ENCODE measurements around the gene KRT86. TPM values are rescaled to one million over a fixed set of nuclear protein-coding genes. Genes with fewer than 3 reads are reported as not detected.
"Not testable (repeated sequence)": the region's sequence is repeated elsewhere in the genome, so short reads cannot be mapped to it uniquely, and the experiment has no call there.

KRT86 gene
- polyA plus RNA-seq, 2 of the 4 experiments (the other 2 are of a cell fraction) = 23.5 to 378 TPM

DNA sequence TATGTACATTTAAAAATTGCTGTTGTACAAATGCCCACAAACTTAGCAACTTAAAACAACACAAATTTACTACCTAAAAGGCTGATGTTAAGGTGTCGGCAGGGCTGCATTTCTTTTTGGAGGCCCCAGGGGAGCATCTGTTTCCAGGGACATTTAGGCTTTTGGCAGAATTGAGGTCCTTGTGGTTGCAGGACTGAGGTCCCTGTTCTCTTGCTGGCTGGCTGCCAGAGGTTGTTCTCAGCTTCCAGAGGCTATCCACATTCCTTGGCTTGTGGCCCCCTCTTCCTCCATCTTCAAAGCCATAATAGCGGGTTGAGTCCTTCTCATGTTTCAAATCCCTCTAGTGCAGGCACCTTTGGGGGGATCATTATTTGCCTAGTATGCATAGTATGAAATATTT is 69.1 kb downstream of the KRT86 start (continued):
- TF ChIP-seq PBX3 (IDR thresholded peaks at IDR 0.05) (no peak), RFX5 (IDR thresholded peaks at IDR 0.05) (no peak), RNF2 (IDR thresholded peaks at IDR 0.05; ENCODE audit: borderline replicate concordance, low read depth) (no peak), NPAS2 (CRISPR knock-in tag; IDR thresholded peaks at IDR 0.05; ENCODE audit: borderline replicate concordance) (no peak)
- TF ChIP-seq, protein P1, sequence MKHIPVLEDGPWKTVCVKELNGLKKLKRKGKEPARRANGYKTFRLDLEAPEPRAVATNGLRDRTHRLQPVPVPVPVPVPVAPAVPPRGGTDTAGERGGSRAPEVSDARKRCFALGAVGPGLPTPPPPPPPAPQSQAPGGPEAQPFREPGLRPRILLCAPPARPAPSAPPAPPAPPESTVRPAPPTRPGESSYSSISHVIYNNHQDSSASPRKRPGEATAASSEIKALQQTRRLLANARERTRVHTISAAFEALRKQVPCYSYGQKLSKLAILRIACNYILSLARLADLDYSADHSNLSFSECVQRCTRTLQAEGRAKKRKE (CRISPR knock-in tag; IDR thresholded peaks at IDR 0.05; ENCODE audit: low read depth) = no peak

- POLR2A ChIA-PET = interaction anchor here (0.6 kb wide), 1 partner anchor 39 kb away, joined by 3 read pairs; no protein-coding TSS in a partner anchor
- no peak overlapping the region for H3K27ac ChIP-seq
- CTCF ChIA-PET = interaction anchor here (1.2 to 3.0 kb wide), 8 partner anchors 11 to 536 kb away, joined by 3 to 28 read pairs (median 7); no protein-coding TSS in a partner anchor
- ATAC-seq (no peak), FAIRE-seq (no peak), DNase-seq (ENCODE audit: low read depth in 1 of 2, low spot score in 1 of 2) (no peak)
- WGBS (ENCODE audit: missing lambda C conversion rate) = 95% methylated on average over 12 of the region's 12 CpGs
- H3K4me1 ChIP-seq = peaks cover 17% of the 10 kb centered on the region
- H3K9me3 ChIP-seq = peaks cover 11% of the 10 kb centered on the region
- H3K4me3 ChIP-seq = no peak overlapping the region
- no peak overlapping the region for H3K4me2 ChIP-seq
- TF ChIP-seq ZNF302 (CRISPR knock-in tag; IDR thresholded peaks at IDR 0.05) (no peak), ZC3H11A (IDR thresholded peaks at IDR 0.05) (no peak), CBX2 (IDR thresholded peaks at IDR 0.05; ENCODE audit: borderline replicate concordance, low read depth) (no peak)
- TF ChIP-seq, protein P2, sequence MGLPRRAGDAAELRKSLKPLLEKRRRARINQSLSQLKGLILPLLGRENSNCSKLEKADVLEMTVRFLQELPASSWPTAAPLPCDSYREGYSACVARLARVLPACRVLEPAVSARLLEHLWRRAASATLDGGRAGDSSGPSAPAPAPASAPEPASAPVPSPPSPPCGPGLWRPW (IDR thresholded peaks at IDR 0.05) = no peak
- TF ChIP-seq, protein P3, sequence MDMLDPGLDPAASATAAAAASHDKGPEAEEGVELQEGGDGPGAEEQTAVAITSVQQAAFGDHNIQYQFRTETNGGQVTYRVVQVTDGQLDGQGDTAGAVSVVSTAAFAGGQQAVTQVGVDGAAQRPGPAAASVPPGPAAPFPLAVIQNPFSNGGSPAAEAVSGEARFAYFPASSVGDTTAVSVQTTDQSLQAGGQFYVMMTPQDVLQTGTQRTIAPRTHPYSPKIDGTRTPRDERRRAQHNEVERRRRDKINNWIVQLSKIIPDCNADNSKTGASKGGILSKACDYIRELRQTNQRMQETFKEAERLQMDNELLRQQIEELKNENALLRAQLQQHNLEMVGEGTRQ (IDR thresholded peaks at IDR 0.05) = no peak
Measured at GRCh38 chr12:52344111-52344510, 69.7 kb downstream of the KRT86 start.

GRCh38 chr12:52345041-52345440 is 70.6 kb downstream of the KRT86 start:
- H3K4me3 ChIP-seq; ATAC-seq; FAIRE-seq; POLR2A ChIA-PET; DNase-seq (ENCODE audit: low read depth in 1 of 2, low spot score in 1 of 2): not testable (repeated sequence)
- Histone ChIP-seq H3K9me3 (peaks cover 11% of the 10 kb centered on the region), H3K27ac (peak overlapping the region; percentile 4 to 53; a peak in 3 of 6 replicates), H3K4me2 (peak overlapping the region; percentile 50; the same call in 1 of the 3 replicates), H3K4me1 (peaks cover 17% of the 10 kb centered on the region)
- WGBS (ENCODE audit: missing lambda C conversion rate) = 81% methylated on average over 8 of the region's 8 CpGs
- CTCF ChIA-PET = interaction anchor here (0.6 to 3.0 kb wide), 13 partner anchors 10 to 535 kb away, joined by 3 to 28 read pairs (median 5); partner anchors contain the start of gene KRT85

DNA sequence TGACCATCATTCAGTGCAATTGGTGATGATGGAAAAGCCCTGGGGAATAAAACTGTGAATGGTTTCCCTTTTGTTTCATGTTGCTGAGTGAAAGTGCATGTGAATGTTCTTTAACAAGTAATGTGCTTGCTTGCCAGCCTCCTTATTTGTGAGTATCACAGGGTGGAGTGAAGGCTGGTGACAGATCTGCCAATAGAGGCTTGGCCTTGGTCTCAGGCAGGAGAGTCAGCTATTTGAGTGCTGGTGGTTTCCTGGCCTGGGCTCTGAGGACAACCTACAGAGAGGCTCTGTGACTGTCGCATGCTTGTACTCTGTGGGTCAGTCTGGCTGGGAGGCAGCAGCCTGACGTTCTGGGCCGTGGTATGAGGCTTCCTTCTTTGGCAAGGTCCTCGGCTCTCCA is 72.1 kb downstream of the KRT86 start:
- no peak overlapping the region for H3K4me3 ChIP-seq
- H3K9me3 ChIP-seq = peaks cover 11% of the 10 kb centered on the region
- H3K4me2 ChIP-seq = no peak overlapping the region
- peaks cover 17% of the 10 kb centered on the region for H3K4me1 ChIP-seq
- POLR2A ChIA-PET = no interaction called here
- DNase-seq (ENCODE audit: low read depth in 1 of 2, low spot score in 1 of 2) (no peak), ATAC-seq (peak in 1 of 2 experiments; percentile 17; a peak in 2 of 6 replicates), FAIRE-seq (no peak)
- H3K27ac ChIP-seq = peak overlapping the region in 1 of 2 experiments; percentile 62; a peak in 2 of 6 replicates
- 92% methylated on average over 4 of the region's 4 CpGs for WGBS (ENCODE audit: missing lambda C conversion rate)
- no peak for TF ChIP-seq CEBPB (IDR thresholded peaks at IDR 0.05)
- no peak for TF ChIP-seq MAZ (IDR thresholded peaks at IDR 0.05; ENCODE audit: borderline replicate concordance, low read depth, low read length)
- no peak for TF ChIP-seq CBX8 (IDR thresholded peaks at IDR 0.05)
- TF ChIP-seq NFE2L2 (conservative IDR thresholded peaks at IDR 0.05; ENCODE audit: low read length) = no peak
- TF ChIP-seq ZNF302 (CRISPR knock-in tag; IDR thresholded peaks at IDR 0.05) = no peak
- no peak for TF ChIP-seq CHD2 (IDR thresholded peaks at IDR 0.05; ENCODE audit: low read length, partially characterized antibody)
- no peak for TF ChIP-seq RFX5 (IDR thresholded peaks at IDR 0.05)
- no peak for TF ChIP-seq GATA3 (IDR thresholded peaks at IDR 0.05; ENCODE audit: borderline replicate concordance)
- no peak for TF ChIP-seq POLR2AphosphoS2 (conservative IDR thresholded peaks at IDR 0.05; ENCODE audit: low read length)
- TF ChIP-seq SMC3 (IDR thresholded peaks at IDR 0.05) = no peak
- TF ChIP-seq PBX3 (IDR thresholded peaks at IDR 0.05) = no peak
- no peak for TF ChIP-seq EHMT2 (IDR thresholded peaks at IDR 0.05; ENCODE audit: low read depth)
- no peak for TF ChIP-seq RNF2 (IDR thresholded peaks at IDR 0.05; ENCODE audit: borderline replicate concordance, low read depth)
- CTCF ChIA-PET = interaction anchor here (0.8 to 3.2 kb wide), 8 partner anchors 12 to 533 kb away, joined by 3 to 28 read pairs (median 6); no protein-coding TSS in a partner anchor
